ENCODE results near the gene GABRA4. TPM values are rescaled to one million over a fixed set of nuclear protein-coding genes. Genes with fewer than 3 reads are reported as not detected.

GABRA4 gene
- total RNA-seq, result not detected in 2 replicates

GRCh38 chr4:46993075-46994006, at the start of gene GABRA4:
TSS of gene GABRA4 (minus strand) at chr4:46993581. CDS start at chr4:46993424, 157 bp downstream.

GRCh38 chr4:47031011-47031678, 37.8 kb upstream of the GABRA4 start, which contains the start of gene GABRB1:
TSS of gene GABRB1 (plus strand) at chr4:47031567.

GRCh38 chr4:46909078-46909477, 84.3 kb downstream of the GABRA4 start, which contains the start of gene COX7B2:
TSS of gene COX7B2 (minus strand) at chr4:46909245. CDS start at chr4:46735192, 174,053 bp downstream.

Other genes with a start within 250 kb of the GABRA4 start
- not detected in 2 replicates for gene COX7B2, start 84.3 kb downstream of the GABRA4 start, total RNA-seq
- not detected in 2 replicates for gene GABRB1, start 38.0 kb upstream of the GABRA4 start, total RNA-seq